Activated T-cell treated with anti-CD3 and anti-CD28 coated beads, Interleukin-2, amount 50 U/mL, for 4 hours (primary cell): ENCODE data around the gene NDUFAF4. TPM values are rescaled to one million over a fixed set of nuclear protein-coding genes. Genes with fewer than 3 reads are reported as not detected.
A peak's percentile ranks its signal among the peaks of the same experiment; 100 is the strongest.

Experiments
- ATAC-seq, 2 donors: fragments of 200-7000 bp; cut with Tn5 transposase; one replicate each; pipeline ENCODE4 v1.10.0; 2021
- DNase-seq: peaks from one replicate; pipeline ENCODE4 v3.0.0-alpha.2; 2020
- H3K27me3 Mint-ChIP-seq: one replicate; pipeline ENCODE4 v1.8.0; 2021; ENCODE audit warnings: low read depth, mixed read lengths
- H3K36me3 Mint-ChIP-seq: one replicate; pipeline ENCODE4 v1.8.0; 2022; ENCODE audit warnings: mixed read lengths; ENCODE audit not compliant: insufficient read depth
- H3K4me1 Mint-ChIP-seq: one replicate; pipeline ENCODE4 v1.8.0; 2021; ENCODE audit warnings: low read depth, mixed read lengths
- H3K4me3 Mint-ChIP-seq: one replicate; pipeline ENCODE4 v1.8.0; 2021; ENCODE audit warnings: mild to moderate bottlenecking, moderate library complexity, mixed read lengths
- H3K9me3 Mint-ChIP-seq: one replicate; pipeline ENCODE4 v1.8.0; 2021; ENCODE audit warnings: mixed read lengths
- total RNA-seq, 3 donors: library from RNA; stranded (reverse); gene quantifications; one replicate each; pipeline ENCODE4 v1.2.1, GENCODE V29; 2021

NDUFAF4 gene
- 100 to 1,000 TPM; 110 to 130 (median 115) TPM for total RNA-seq

DNA sequence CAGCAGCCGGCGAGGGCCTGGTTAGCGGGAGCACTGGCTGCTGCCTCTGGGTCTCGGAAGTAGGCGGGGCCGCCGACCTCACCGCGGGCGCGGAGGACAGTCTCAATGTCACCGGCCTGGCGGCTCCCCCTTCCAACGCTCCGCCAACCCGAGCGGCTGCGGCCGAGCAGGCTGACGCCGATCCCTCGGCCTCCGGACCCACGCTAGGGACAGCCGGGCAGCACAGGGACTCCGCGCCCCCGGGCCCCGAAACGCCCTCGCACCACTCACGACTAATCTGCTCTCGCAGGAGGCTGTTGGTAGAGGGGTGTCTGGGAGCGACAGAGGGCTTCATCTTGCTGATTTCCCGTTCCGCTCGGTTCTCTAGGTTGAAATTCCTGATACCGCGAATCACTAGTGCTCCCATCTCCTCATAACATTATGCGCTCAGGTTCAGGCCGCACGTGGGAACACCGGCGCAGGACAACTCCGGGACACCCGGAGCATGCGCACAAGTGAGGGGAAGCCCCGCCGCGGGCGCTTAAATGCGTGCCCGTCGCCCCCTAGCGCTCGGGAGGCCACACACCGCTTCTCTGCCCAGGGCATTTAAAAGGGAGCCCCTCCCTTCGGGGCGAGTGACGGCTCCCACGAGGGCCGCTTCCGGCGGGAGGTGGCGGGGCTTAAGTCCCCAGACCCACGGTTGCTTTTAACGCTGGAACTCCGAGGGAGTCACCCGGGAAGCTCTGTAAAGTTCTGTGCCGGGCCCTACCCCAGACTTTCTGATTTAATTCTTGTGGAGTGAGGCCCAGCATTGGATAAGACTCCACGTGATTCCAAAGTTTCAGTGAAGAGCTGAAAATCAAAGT is at the start of gene NDUFAF4:
TSS of gene NDUFAF4 (minus strand) at position 496 of the 845 bp plus-strand sequence. CDS start at position 406, 90 bp downstream.
- Mint-ChIP-seq H3K9me3 (no peaks in the 10 kb centered on the region), H3K27me3 (peaks cover 10% of the 10 kb centered on the region), H3K4me3 (peak within 1 kb of the TSS; percentile 97), H3K36me3 (peaks cover 14% of the 10 kb centered on the region), H3K4me1 (peaks cover 36% of the 10 kb centered on the region)
- ATAC-seq (peak; percentile 94 to 95), DNase-seq (peak; percentile 95)

DNA sequence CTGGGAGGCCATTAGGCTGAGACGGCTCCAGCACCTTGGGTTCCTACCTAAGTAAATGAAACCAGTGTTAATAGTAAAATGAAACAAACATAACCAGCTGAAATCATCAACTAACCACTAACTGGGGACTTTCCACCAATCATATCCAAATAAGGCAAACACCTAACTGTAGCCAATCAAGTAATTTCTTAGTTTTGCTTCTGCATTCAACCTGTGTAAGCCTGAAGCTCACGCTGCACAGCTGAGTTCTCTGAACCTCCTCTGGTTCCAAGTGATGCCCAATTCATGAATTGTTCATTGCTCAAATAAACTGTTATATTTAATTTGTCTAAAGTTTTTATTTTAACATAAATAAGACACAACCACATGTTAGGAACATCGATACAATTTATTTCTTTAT is 49.4 kb upstream of the NDUFAF4 start:
- peaks cover 6% of the 10 kb centered on the region for H3K9me3 Mint-ChIP-seq
- peaks cover 2% of the 10 kb centered on the region for H3K27me3 Mint-ChIP-seq
- no peak for DNase-seq
- no peak overlapping the region for H3K4me3 Mint-ChIP-seq
- peak; percentile 60 to 93 for ATAC-seq
- H3K36me3 Mint-ChIP-seq, result peaks cover 3% of the 10 kb centered on the region
- H3K4me1 Mint-ChIP-seq, result peaks cover 4% of the 10 kb centered on the region

GRCh38 chr6:96943555-96944215 is 46.0 kb upstream of the NDUFAF4 start:
- Mint-ChIP-seq H3K36me3 (peaks cover under 1% of the 10 kb centered on the region), H3K4me1 (peaks cover 7% of the 10 kb centered on the region), H3K4me3 (no peak overlapping the region), H3K9me3 (peaks cover 6% of the 10 kb centered on the region), H3K27me3 (peaks cover 3% of the 10 kb centered on the region)
- no peak for DNase-seq
- ATAC-seq, result no peak

DNA sequence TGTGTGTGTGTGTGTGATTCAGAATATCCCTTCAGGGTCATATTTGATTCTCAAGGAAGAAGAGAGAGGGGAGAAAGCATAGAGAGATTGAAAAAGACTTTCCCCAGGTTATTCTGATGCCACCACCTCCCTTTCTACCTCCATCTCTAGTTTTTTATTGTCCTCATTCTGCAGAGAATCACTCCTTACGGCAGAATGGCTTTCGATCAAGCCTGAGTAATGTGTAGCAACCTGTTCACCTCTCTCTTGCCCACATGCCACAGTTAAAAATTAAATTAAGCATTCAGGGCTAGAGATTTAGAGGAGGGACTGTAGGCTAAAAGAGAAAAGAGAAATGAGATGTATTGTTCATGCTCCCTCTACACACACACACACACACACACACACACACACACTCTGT is 45.0 kb upstream of the NDUFAF4 start:
- H3K4me3 Mint-ChIP-seq, result no peak overlapping the region
- peaks cover 7% of the 10 kb centered on the region for H3K4me1 Mint-ChIP-seq
- peaks cover 4% of the 10 kb centered on the region for H3K9me3 Mint-ChIP-seq
- ATAC-seq (no peak), DNase-seq (no peak)
- H3K36me3 Mint-ChIP-seq, result no peaks in the 10 kb centered on the region
- peaks cover 4% of the 10 kb centered on the region for H3K27me3 Mint-ChIP-seq

DNA sequence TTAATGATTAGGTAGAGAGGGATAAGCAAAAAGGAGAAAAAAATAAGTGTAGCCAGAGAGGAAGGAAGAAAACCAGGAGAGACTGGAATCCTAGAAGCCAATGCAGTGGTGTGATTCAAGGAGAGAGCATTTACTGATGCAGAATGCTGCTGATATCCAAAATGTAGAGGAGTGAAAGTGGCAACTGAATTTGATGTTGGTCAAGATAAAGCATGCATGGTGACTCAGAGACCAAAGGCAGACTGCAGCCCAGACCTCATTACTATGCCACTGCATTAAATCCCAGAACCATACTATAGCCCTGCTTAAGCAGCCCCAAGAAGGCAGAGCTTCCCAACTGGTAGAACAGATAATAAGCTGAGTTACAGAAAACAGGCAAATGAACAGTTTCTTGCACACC is 42.6 kb upstream of the NDUFAF4 start:
- DNase-seq (no peak), ATAC-seq (no peak)
- no peak overlapping the region for H3K4me3 Mint-ChIP-seq
- peaks cover 5% of the 10 kb centered on the region for H3K27me3 Mint-ChIP-seq
- no peaks in the 10 kb centered on the region for H3K9me3 Mint-ChIP-seq
- peaks cover 3% of the 10 kb centered on the region for H3K36me3 Mint-ChIP-seq
- peaks cover 2% of the 10 kb centered on the region for H3K4me1 Mint-ChIP-seq

GRCh38 chr6:96939007-96939805 is 41.5 kb upstream of the NDUFAF4 start:
- Mint-ChIP-seq H3K4me3 (no peak overlapping the region), H3K4me1 (peaks cover 2% of the 10 kb centered on the region), H3K9me3 (no peaks in the 10 kb centered on the region), H3K36me3 (peaks cover 3% of the 10 kb centered on the region), H3K27me3 (peaks cover 5% of the 10 kb centered on the region)
- DNase-seq, result no peak
- ATAC-seq, result peak; percentile 60 to 81

- Mint-ChIP-seq H3K4me1 (no peaks in the 10 kb centered on the region), H3K4me3 (no peak overlapping the region), H3K36me3 (peaks cover 3% of the 10 kb centered on the region), H3K27me3 (peaks cover 1% of the 10 kb centered on the region), H3K9me3 (no peaks in the 10 kb centered on the region)
- ATAC-seq, result no peak
- no peak for DNase-seq
Measured at GRCh38 chr6:96934087-96934486, 36.4 kb upstream of the NDUFAF4 start.

- DNase-seq (no peak), ATAC-seq (no peak)
- Mint-ChIP-seq H3K4me1 (no peaks in the 10 kb centered on the region), H3K36me3 (no peaks in the 10 kb centered on the region), H3K4me3 (no peak overlapping the region), H3K27me3 (peaks cover 3% of the 10 kb centered on the region), H3K9me3 (no peaks in the 10 kb centered on the region)
Measured at GRCh38 chr6:96931198-96931597, 33.5 kb upstream of the NDUFAF4 start.

- Mint-ChIP-seq H3K9me3 (no peaks in the 10 kb centered on the region), H3K4me3 (no peak overlapping the region), H3K27me3 (peaks cover 3% of the 10 kb centered on the region), H3K4me1 (peaks cover 13% of the 10 kb centered on the region), H3K36me3 (no peaks in the 10 kb centered on the region)
- DNase-seq, result no peak
- no peak for ATAC-seq
Measured at GRCh38 chr6:96929741-96930140, 32.0 kb upstream of the NDUFAF4 start.

DNA sequence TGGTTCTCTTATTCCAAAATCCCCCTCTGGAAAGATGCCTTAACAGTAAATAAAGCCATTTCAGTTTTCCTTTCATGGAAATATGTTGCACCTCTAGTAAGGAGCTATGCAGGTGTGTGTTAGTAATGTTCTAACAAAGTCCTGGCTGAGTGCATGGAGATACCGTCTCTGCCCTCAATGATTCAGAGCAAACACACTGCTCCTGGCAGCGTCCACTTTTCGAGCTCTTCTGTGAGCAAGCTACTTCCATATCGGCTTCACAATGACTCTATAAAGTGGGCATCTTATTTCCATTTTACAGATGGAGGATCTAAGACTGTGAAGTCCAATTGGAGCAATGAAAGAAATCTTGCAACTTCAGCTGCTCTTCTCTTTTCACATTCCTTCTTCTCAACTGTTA is 30.0 kb upstream of the NDUFAF4 start:
- no peak for ATAC-seq
- DNase-seq, result no peak
- Mint-ChIP-seq H3K36me3 (no peaks in the 10 kb centered on the region), H3K9me3 (no peaks in the 10 kb centered on the region), H3K27me3 (peaks cover 3% of the 10 kb centered on the region), H3K4me1 (peaks cover 28% of the 10 kb centered on the region), H3K4me3 (no peak overlapping the region)

DNA sequence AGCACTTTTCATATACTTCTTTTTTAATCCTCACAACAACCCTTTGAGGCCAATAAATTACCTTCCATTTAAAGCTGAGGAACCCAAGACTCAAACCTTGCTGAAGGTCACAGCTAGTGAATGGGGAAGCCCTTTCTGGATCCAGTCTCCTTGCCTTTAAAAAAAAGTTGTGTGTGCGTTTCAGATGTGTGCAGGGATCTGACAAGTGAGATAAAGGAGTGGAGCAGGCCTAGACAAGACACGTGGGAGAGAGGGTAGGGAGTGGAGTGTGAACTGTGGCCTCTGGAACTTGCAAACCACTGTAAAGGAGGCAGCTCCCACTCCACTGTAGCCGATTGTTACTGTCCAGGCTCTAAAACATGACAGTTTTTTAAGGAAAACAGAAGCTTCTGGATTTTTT is 28.7 kb upstream of the NDUFAF4 start:
- peaks cover 3% of the 10 kb centered on the region for H3K27me3 Mint-ChIP-seq
- no peaks in the 10 kb centered on the region for H3K36me3 Mint-ChIP-seq
- no peak overlapping the region for H3K4me3 Mint-ChIP-seq
- ATAC-seq (no peak), DNase-seq (no peak)
- H3K9me3 Mint-ChIP-seq, result no peaks in the 10 kb centered on the region
- peaks cover 37% of the 10 kb centered on the region for H3K4me1 Mint-ChIP-seq

- Mint-ChIP-seq H3K9me3 (no peaks in the 10 kb centered on the region), H3K4me1 (peaks cover 37% of the 10 kb centered on the region), H3K36me3 (no peaks in the 10 kb centered on the region), H3K27me3 (peaks cover 3% of the 10 kb centered on the region), H3K4me3 (peak overlapping the region; percentile 90)
- DNase-seq (no peak), ATAC-seq (no peak)
Measured at GRCh38 chr6:96925290-96925687, 27.6 kb upstream of the NDUFAF4 start.

- Mint-ChIP-seq H3K4me1 (peaks cover 37% of the 10 kb centered on the region), H3K4me3 (peak overlapping the region; percentile 86), H3K36me3 (no peaks in the 10 kb centered on the region), H3K27me3 (peaks cover 3% of the 10 kb centered on the region), H3K9me3 (no peaks in the 10 kb centered on the region)
- DNase-seq (no peak), ATAC-seq (peak; percentile 62 to 68)
Measured at GRCh38 chr6:96923871-96924493, 26.3 kb upstream of the NDUFAF4 start.

DNA sequence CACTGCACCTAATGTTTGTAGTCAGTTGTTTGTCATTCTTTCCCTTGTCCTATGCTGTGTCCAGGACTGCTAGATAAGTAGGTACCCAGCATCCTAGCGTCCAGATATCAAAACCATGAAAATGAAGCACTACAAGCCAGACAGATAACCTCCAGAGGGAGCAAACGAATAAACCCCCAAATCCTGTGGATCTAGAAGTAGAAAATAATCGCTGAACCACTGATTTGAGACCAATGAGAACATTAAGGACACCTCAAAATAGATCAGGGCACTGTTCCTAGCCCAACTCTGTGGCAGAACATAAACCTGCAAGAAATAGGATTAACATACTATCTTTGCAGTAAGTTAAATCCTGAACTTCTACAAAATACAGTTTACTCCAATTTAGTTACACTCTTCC is 25.7 kb upstream of the NDUFAF4 start:
- peaks cover 3% of the 10 kb centered on the region for H3K27me3 Mint-ChIP-seq
- no peaks in the 10 kb centered on the region for H3K9me3 Mint-ChIP-seq
- H3K4me3 Mint-ChIP-seq, result peak overlapping the region; percentile 86
- DNase-seq, result no peak
- no peaks in the 10 kb centered on the region for H3K36me3 Mint-ChIP-seq
- no peak for ATAC-seq
- peaks cover 37% of the 10 kb centered on the region for H3K4me1 Mint-ChIP-seq
